ENCODE measurements around the gene MEIOSIN. TPM values are rescaled to one million over a fixed set of nuclear protein-coding genes. Genes with fewer than 3 reads are reported as not detected.

MEIOSIN gene
- total RNA-seq, 2 experiments from 2014 or later, result not detected

DNA sequence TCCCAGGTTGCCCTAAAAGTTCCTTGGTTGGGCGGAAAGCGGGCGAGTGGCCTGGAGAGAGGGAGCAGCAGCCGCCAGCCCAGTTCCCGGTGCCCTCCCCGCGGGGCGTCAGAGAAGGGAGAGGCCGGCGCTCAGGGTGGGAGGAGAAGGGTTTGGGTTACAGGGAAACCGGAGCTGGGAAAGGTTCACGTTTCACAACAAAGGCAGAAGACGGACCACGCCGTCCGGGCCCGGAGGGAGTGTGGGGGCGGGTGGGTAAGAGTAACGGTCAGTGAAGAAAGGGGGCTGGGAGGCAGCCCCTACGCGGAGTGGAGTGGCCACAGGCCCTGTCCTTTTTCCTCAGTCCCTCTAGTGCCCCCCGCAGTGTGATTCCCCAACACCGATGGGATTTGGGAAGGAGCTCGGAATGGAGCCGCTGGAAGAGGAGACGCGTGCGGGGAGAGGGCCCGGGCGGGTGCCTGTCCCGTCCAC is 34.2 kb downstream of the MEIOSIN start:
- Mint-ChIP-seq H3K9me3 (no peaks in the 10 kb centered on the region), H3K27ac (no peak overlapping the region), H3K4me3 (no peak overlapping the region), H3K27me3 (peaks cover 22% of the 10 kb centered on the region), H3K4me1 (ENCODE audit: low read depth) (peaks cover 12% of the 10 kb centered on the region), H3K36me3 (ENCODE audit: low read depth) (no peaks in the 10 kb centered on the region)
- TF ChIP-seq, protein P1, sequence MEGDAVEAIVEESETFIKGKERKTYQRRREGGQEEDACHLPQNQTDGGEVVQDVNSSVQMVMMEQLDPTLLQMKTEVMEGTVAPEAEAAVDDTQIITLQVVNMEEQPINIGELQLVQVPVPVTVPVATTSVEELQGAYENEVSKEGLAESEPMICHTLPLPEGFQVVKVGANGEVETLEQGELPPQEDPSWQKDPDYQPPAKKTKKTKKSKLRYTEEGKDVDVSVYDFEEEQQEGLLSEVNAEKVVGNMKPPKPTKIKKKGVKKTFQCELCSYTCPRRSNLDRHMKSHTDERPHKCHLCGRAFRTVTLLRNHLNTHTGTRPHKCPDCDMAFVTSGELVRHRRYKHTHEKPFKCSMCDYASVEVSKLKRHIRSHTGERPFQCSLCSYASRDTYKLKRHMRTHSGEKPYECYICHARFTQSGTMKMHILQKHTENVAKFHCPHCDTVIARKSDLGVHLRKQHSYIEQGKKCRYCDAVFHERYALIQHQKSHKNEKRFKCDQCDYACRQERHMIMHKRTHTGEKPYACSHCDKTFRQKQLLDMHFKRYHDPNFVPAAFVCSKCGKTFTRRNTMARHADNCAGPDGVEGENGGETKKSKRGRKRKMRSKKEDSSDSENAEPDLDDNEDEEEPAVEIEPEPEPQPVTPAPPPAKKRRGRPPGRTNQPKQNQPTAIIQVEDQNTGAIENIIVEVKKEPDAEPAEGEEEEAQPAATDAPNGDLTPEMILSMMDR (IDR thresholded peaks at IDR 0.05), result no peak
- intact Hi-C loops (cut with micrococcal nuclease), result no loop called here
- no peak for DNase-seq
- ChIA-PET POLR2A (interaction anchor here (0.6 to 4.2 kb wide), 7 partner anchors 12 to 119 kb away, joined by 3 to 27 read pairs (median 7); partner anchors contain the start of genes DMWD, FBXO46 and IRF2BP1), CTCF (interaction anchor here (1.0 to 5.1 kb wide), 4 partner anchors 9 to 49 kb away, joined by 4 to 52 read pairs (median 18); partner anchors contain the start of gene RSPH6A)
- no peak for ATAC-seq

DNA sequence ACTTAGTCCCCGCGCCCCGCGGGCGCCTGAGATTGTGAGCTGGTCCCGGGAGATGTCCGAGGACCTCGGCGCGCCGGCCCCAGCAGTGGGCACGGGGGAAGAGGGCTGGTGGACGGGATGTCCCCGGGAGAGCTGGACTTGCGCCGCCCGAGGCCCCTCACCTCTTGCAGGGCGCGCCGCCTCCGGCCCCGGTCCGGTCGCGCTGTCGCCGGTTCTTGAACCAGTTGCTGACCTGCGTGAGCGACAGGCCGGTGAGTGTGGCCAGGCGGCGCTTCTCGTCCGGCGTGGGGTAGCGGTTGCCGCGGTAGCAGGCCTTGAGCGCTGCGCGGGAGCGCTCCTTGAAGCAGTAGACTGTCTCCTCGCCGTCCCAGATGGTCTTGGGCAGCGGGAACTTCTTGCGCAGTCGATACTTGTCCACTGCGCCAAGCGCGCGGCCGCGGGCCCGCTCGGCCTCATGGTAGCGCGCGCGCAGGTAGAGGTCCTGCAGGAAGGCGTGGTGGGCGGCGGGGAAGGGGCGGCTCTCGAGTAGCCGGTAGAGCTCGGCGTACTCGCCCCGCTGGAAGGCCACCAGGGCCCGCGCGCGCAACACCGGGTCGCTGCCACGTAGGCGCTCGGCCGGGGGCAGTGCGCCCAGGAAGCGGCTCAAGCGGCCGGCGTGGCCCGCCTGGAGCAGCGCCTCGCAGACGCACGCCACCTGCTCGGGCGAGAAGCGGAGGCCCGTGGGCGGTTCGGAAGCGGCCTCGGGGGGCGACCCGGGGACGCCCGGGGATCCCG is 34.8 kb downstream of the MEIOSIN start:
- intact Hi-C loops (cut with micrococcal nuclease), result no loop called here
- Mint-ChIP-seq H3K27ac (no peak overlapping the region), H3K9me3 (no peaks in the 10 kb centered on the region), H3K4me3 (peak overlapping the region; percentile 65), H3K36me3 (ENCODE audit: low read depth) (no peaks in the 10 kb centered on the region), H3K4me1 (ENCODE audit: low read depth) (peaks cover 12% of the 10 kb centered on the region), H3K27me3 (peaks cover 22% of the 10 kb centered on the region)
- ChIA-PET CTCF (interaction anchor here (1.4 to 9.3 kb wide), 12 partner anchors 10 to 134 kb away, joined by 4 to 124 read pairs (median 13); partner anchors contain the start of genes DMPK, DMWD, MYPOP and QPCTL), POLR2A (interaction anchor here (0.6 to 4.2 kb wide), 10 partner anchors 11 to 125 kb away, joined by 3 to 27 read pairs (median 4); partner anchors contain the start of genes DMWD, IRF2BP1 and SNRPD2)
- ATAC-seq (no peak), DNase-seq (peak; percentile 21)
- TF ChIP-seq, protein P1 (IDR thresholded peaks at IDR 0.05), result no peak

DNA sequence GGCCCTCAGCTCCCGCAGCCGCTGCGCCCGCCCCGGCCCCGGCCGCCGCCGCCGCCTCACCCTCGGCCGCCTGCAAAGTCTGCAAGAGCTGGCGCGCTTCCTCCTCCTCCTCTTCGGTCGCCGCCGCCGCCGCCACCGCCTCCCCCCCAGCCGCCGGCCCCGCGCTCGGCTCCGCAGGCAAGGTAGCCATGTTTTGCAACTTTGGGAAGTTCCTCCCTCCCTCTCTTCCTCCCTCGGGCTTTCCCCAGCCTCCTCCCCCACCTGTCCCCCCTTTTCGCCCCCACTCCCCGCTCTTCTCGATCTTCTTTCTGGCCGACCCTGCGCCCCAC is 35.4 kb downstream of the MEIOSIN start:
- POLR2A ChIA-PET, result interaction anchor here (0.9 to 4.2 kb wide), 7 partner anchors 10 to 118 kb away, joined by 3 to 27 read pairs (median 7); partner anchors contain the start of genes DMWD, IRF2BP1 and SNRPD2

DNA sequence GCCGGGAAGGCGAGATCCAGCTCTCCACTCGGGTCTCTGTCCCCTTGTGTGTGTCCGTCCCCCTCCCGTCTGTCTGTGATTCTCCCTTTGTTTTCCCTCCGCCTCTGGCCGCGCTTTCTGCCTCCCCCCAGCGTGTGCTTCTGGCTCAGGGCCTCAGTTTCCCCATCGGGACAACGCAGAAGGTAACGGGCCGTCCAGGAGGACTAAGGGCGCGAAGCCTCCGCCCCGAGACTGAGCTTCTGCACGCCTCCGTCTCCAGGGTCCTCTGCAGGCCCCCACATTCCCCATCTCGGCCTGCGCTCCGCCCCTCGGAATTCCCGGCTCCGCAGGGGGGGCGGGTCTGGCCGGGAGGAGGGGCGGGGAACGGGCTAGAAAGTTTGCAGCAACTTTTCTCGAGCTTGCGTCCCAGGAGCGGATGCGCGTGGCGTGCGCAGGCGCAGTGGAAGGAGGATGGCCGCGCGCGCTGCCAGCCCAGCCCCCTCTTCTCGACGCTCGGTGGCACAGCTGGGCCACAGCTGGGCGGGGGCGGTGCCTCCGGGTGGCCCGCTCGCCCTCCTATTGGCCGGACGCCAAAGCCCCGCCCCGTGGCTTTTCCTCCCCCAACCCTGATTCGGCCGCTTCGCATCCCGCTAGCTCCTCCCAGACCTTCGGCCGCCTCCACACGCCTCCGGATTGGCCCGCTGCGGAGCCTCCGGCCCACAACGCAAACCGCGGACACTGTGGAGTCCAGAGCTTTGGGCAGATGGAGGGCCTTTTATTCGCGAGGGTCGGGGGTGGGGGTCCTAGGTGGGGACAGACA is 35.9 kb downstream of the MEIOSIN start, which contains the start of gene SIX5:
Gene SIX5, minus strand, starts transcription at position 269 of the 799 bp plus-strand sequence. CDS start 408 bp downstream, outside the sequence.
- intact Hi-C loops (cut with micrococcal nuclease), result no loop called here
- peak within 1 kb of the TSS; percentile 80 for H3K4me3 Mint-ChIP-seq
- H3K9me3 Mint-ChIP-seq, result no peaks in the 10 kb centered on the region
- H3K36me3 Mint-ChIP-seq (ENCODE audit: low read depth), result no peaks in the 10 kb centered on the region
- peak; percentile 97 for DNase-seq
- TF ChIP-seq, protein P1 (IDR thresholded peaks at IDR 0.05), result no peak
- POLR2A ChIA-PET, result interaction anchor here (0.6 to 4.2 kb wide), 12 partner anchors 10 to 291 kb away, joined by 3 to 27 read pairs (median 4); partner anchors contain the start of genes DMWD, IRF2BP1 and SNRPD2
- CTCF ChIA-PET, result interaction anchor here (0.6 to 9.3 kb wide), 43 partner anchors 8 to 486 kb away, joined by 3 to 124 read pairs (median 5); partner anchors contain the start of genes CCDC61, DMPK, DMWD and FBXO46
- peak; percentile 80 for ATAC-seq
- peaks cover 20% of the 10 kb centered on the region for H3K27me3 Mint-ChIP-seq
- peaks cover 12% of the 10 kb centered on the region for H3K4me1 Mint-ChIP-seq (ENCODE audit: low read depth)
- H3K27ac Mint-ChIP-seq, result peak within 1 kb of the TSS; percentile 75

More for the DNA sequence above, 35.4 kb downstream of the MEIOSIN start:
- H3K4me1 Mint-ChIP-seq (ENCODE audit: low read depth), result peaks cover 12% of the 10 kb centered on the region
- H3K27me3 Mint-ChIP-seq, result peaks cover 21% of the 10 kb centered on the region
- intact Hi-C loops (cut with micrococcal nuclease), result no loop called here
- H3K4me3 Mint-ChIP-seq, result peak overlapping the region; percentile 80
- H3K36me3 Mint-ChIP-seq (ENCODE audit: low read depth), result no peaks in the 10 kb centered on the region
- H3K9me3 Mint-ChIP-seq, result no peaks in the 10 kb centered on the region
- TF ChIP-seq, protein P1 (IDR thresholded peaks at IDR 0.05), result no peak
- ATAC-seq, result no peak
- H3K27ac Mint-ChIP-seq, result peak overlapping the region; percentile 75
- DNase-seq, result peak; percentile 49
- CTCF ChIA-PET, result interaction anchor here (1.1 to 9.3 kb wide), 19 partner anchors 9 to 156 kb away, joined by 3 to 124 read pairs (median 7); partner anchors contain the start of genes DMPK, DMWD, FBXO46 and MYPOP
